GM18505 (cell line): ENCODE data around the gene MRC2.

Experiments
- ATAC-seq: cut with Tn5 transposase; IDR thresholded peaks from one replicate; pipeline ENCODE4 v1.9.1; 2021; ENCODE audit not compliant: unreplicated experiment
- POLR2A ChIP-seq: IDR thresholded peaks from 4 replicates; pipeline ENCODE4 v1.6.1; 2011; ENCODE audit warnings: borderline replicate concordance; ENCODE audit not compliant: insufficient read depth, insufficient read length; ENCODE audit errors: extremely low read depth

Gene MRC2

DNA sequence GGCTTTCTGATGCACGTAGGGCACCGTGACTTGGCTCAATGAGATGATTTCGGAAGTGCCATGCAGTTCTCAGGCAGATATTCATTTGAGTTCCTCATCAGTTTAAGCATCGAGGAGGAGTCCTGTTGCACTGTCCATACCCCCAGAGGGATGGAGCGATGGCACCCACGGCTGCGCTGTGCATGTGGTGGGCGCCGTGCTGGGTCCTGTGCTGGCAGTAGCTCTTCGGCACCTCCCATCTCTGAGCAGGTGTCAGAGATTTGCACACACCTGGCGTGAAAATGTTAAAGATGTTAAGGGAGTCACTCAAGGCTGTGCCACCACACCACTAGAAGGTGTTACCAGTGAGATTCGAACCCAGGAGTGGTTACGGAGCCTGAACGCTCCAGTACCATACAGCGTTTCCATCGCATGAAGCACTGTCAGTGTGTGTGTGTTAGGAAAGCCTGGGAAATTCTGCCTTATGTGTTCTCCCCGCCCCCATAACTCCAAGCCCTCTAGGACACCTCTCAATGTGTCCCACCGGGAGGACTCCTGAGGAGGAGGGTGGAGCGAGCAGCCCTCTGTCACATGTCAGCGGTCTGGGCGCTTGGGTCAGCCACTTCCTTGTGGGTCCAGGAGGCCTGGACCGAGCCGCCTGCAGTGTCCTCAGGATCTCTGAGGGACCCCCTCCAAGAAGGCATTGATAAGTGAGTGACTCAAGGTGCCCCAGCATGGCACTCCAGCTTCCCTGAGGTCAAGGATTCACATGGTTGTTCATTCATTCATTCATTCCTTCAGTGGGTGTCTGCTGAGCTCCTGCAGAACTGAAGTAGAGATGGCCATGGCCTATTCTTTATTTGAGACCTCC lies 3.8 kb downstream of the MRC2 start:
- no peak for ATAC-seq
- TF ChIP-seq POLR2A = no peak

DNA sequence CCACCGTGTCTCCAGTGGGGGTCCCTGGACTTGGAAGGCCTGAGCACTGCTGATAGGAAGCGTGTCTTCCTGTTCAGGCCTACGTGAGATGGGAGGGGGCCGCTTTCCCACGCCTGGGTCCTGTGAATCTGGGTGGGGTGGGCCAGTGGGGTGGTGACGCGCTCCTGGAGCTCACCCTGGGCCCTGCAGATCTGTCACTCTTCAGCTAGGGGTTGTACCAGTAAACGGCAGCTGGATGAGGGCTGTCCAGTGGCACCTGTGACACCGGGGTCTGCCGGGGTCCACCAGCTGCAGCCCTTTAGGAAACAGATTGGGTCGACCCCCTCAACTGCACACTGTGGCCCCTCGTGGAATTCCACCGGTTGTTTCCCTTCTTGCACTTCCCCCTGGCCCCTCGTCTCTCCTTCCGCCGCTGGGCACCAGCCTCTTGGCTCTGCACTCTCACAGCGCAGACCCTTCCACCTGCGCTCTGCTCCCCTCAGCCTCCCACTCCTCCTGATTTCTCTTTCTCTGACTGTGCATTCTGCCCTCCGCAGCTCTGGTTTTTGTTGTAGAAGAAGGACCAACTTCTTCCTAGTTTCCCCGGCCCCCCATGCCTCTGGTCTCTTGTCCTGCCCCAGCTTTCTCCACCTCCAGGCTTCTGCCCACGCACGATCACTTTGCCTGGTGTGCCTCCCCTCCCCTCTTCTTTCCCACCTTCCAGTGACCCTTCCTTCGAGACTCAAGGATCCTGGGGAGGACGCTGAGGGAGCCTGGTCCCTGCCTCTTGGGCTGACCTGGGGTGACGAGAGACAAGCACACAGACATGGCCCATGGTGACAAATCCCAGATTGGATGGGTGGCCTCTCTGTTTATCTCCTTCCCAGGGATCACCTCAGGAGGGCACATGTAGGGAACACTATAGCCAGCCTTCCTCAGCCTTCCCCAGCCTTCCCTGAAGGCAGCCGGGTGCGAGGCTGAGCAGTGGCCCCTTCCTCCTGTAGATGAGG lies 4.8 kb downstream of the MRC2 start:
- ATAC-seq = no peak
- no peak for TF ChIP-seq POLR2A

DNA sequence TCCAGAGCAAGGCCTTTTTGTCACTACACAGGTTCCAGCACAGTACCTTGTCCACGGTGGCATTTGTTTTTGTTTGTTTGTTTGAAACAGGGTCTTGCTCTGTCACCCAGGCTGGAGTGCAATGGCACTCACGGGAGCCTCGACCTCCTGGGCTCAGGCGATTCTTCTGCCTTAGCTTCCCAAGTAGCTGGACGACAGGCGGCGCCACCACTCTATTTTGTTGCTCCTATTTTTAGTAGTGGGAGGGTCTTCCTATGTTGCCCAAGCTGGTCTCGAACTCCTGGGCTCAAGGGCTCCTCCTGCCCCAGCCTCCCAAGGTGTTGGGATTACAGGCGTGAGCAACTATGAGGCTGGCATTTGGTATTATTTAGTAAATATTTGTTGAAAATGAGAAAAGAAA lies 10.3 kb downstream of the MRC2 start:
- ATAC-seq = no peak
- TF ChIP-seq POLR2A = no peak

GRCh38 chr17:62641153-62641552 lies 13.7 kb downstream of the MRC2 start:
- ATAC-seq = no peak

GRCh38 chr17:62641951-62642350 lies 14.5 kb downstream of the MRC2 start:
- no peak for TF ChIP-seq POLR2A
- no peak for ATAC-seq

More at GRCh38 chr17:62641153-62641552, 13.7 kb downstream of the MRC2 start:
- TF ChIP-seq POLR2A = no peak

GRCh38 chr17:62643496-62643895 lies 16.0 kb downstream of the MRC2 start:
- no peak for TF ChIP-seq POLR2A
- no peak for ATAC-seq

DNA sequence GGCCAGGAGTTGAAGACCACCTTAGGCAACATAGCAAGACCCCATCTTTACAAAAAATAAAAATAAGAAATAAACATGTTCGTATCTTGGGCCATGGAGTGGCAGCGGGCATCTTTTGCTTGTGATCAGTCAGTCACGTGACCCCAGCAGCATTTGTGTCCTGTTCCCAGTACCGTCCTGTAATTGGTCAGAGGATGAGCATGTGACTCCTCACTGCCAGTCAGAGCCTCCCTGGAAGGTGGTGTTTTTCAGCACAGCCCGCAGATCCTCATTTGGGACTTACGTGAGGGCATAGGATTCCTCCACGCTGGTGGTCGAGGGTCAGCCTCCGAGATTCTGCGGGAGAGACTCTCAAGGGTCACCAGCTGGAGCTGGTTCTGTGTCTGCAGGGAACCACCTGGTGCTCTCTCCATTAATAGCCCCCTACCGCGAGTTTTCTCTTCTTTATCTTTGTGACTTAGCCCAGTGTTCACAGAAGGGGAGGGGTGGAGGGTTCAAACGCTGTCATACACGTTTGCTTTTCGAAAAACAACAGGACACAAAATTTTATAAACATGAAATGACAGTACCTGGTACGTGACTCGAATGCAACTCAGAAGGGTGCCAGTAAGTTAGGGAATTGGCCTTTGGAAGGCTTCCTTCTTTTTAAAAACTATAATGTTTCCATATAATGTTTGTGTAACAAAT lies 17.2 kb downstream of the MRC2 start:
- TF ChIP-seq POLR2A = no peak
- ATAC-seq = no peak

DNA sequence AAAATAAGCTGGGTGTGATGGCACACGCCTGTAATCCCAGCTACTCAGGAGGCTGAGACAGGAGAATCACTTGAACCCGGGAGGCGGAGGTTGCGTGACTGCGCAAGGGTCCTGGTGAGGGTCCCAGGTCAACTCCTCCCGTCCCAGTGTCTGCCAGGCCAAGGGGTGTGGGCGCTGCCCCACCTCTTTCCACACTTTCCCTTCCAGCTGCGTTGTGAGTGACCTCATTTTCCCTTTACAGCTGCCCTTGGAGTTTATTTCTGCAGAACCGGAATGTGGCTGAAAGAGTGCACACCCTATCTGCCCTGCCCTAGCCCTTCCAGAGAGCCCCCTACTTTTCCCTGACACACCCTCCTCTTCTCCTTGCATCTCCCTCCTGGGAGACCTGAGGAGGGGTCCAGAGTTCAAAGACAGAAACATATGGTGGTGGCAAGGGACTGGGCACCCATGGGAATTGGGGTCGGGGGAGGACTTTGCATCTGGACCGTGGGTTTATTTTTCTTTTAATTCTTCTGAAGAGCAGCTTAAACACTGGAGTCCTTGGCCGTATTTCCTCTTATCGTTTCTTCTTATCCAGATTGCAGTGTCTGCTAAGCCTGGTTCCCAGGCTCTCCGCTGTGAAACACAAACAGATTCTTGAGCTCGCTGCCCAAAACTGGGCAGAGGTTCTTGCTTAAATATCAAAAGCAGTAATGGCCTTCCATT lies 20.9 kb downstream of the MRC2 start:
- no peak for ATAC-seq

GRCh38 chr17:62648956-62649294 lies 21.5 kb downstream of the MRC2 start:
- no peak for ATAC-seq
- TF ChIP-seq POLR2A = no peak

More for the DNA sequence above, 20.9 kb downstream of the MRC2 start:
- no peak for TF ChIP-seq POLR2A

DNA sequence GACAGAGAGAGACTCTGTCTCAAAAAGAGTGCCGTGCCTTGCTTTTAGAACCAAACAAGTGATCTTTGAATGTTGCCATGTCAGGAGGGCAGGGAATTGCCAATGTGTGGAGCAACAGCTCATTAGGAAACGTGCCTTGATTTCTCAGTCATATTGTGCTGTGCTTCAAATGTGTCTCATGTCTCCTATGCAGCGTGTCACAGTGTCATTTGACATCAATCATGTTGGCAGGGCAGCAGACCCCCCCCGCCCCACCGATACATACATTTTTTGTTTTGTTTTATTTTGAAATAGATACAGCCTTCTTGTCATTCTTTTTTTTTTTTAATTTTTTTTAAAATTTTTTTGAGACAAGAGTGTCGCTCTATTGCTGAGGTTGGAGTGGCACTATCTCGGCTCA lies 22.1 kb downstream of the MRC2 start:
- no peak for ATAC-seq
- TF ChIP-seq POLR2A = no peak

DNA sequence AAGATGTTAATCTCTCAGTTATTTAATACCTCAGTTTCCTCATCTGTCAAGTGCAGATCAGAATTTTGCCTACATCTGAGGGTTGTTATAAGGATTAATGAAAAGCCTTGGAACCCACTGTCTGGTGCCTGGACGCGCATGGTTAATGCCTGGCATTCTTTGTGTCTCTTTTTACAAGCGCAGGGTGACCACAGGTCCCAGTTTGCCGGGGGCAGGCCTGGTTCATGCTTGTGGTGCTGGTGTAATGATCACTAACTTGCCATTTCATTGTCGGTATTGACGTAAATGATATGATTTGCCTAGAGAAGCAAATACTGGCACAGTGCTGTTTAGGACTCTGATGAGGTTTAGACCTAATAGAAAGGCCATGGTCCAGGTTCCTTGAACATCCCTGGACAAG lies 23.1 kb downstream of the MRC2 start:
- ATAC-seq = no peak
- no peak for TF ChIP-seq POLR2A

DNA sequence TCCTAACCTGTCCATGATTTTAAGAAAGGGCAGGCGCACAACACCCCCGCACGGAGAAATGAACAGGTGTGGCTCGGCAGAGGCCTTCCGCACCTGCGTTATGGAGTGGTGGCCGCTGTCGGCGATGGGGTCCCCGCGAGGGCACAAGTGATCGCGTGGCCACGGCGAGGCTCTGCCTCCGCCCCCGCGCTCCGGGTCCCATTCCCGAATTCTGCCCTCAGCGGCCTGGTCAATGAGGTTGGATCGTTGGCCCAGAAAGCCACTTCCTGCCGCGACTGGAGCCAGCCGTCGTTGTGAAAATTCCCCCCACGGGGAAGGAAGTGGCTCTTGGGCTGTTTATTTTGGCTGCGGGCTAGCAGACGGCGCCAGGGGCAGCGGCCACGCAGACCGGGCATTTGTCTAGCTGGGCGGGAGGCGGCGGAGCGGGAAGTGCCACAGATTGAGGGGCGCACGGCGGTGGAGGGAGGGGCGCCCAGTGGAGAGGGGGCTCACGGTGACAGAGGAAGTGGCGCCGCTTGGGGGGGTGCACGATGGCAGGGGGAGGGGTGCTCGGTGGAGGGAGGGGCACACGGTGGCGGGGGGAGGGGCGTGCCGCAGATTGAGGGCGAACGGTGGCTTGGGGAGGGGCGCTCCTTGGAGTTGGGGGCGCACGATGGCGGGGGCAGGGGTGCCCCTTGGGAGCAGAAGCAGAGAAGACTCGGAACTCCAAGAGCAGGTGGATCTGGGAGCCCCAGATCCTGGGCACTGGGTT lies 25.0 kb downstream of the MRC2 start:
- no peak for TF ChIP-seq POLR2A
- ATAC-seq = no peak

- no peak for TF ChIP-seq POLR2A
- ATAC-seq = peak; percentile 72
Observed at GRCh38 chr17:62653002-62653825, 25.7 kb downstream of the MRC2 start.
